GM23338 (cell line): ENCODE measurements around the gene SNX17.

Experiments used
- CREB1 ChIP-seq: fragments of 250-450 bp; sonication (Bioruptor Pico); IDR thresholded peaks from 2 replicates; pipeline ENCODE4 v1.5.0; 2020; ENCODE audit warnings: low read depth, mild to moderate bottlenecking, moderate library complexity
- EZH2 ChIP-seq: fragments of 200-600 bp; sonication (generic); IDR thresholded peaks from one replicate; pipeline ENCODE4 v1.8.0; 2017; ENCODE audit warnings: antibody characterized with exemption, mild to moderate bottlenecking, low read depth; ENCODE audit not compliant: unreplicated experiment
- EZH2phosphoT487 ChIP-seq: fragments of 200-600 bp; sonication (generic); IDR thresholded peaks from one replicate; pipeline ENCODE4 v1.8.1; 2018; ENCODE audit warnings: antibody characterized with exemption; ENCODE audit not compliant: unreplicated experiment
- JUNB ChIP-seq: IDR thresholded peaks from one replicate; pipeline ENCODE4 v1.6.1; 2016; ENCODE audit warnings: antibody characterized with exemption; ENCODE audit not compliant: unreplicated experiment
- NANOG ChIP-seq: IDR thresholded peaks from 2 replicates; pipeline ENCODE4 v1.6.1; 2016; ENCODE audit warnings: antibody characterized with exemption, borderline replicate concordance
- POLR2AphosphoS5 ChIP-seq: IDR thresholded peaks from 2 replicates; pipeline ENCODE4 v1.6.1; 2016; ENCODE audit warnings: antibody characterized with exemption, low read depth
- STAT1 ChIP-seq: IDR thresholded peaks from one replicate; pipeline ENCODE4 v1.6.1; 2016; ENCODE audit warnings: antibody characterized with exemption; ENCODE audit not compliant: unreplicated experiment
- ZNF114 ChIP-seq: fragments of 250-450 bp; sonication (Bioruptor Pico); IDR thresholded peaks from 2 replicates; pipeline ENCODE4 v1.5.0; 2020; ENCODE audit warnings: mild to moderate bottlenecking, moderate library complexity
- TF ChIP-seq, protein P1 (sequence below), 2 experiments: fragments of 200-600 bp in 1 of 2; sonication (generic) in 1 of 2; conservative IDR thresholded peaks; 2 replicates each; pipeline versions ENCODE4 v1.5.1 to v1.6.1; 2016 to 2017; ENCODE audit warnings: antibody characterized with exemption in 2 of 2, low read depth in 2 of 2, mild to moderate bottlenecking in 2 of 2, moderate library complexity in 1 of 2
- TF ChIP-seq, protein P2 (sequence below): IDR thresholded peaks from one replicate; pipeline ENCODE4 v1.6.1; 2018; ENCODE audit warnings: antibody characterized with exemption; ENCODE audit not compliant: unreplicated experiment
- TF ChIP-seq, protein P3 (sequence below): IDR thresholded peaks from 2 replicates; pipeline ENCODE4 v1.6.1; 2016; ENCODE audit warnings: antibody characterized with exemption
- TF ChIP-seq, protein P4 (sequence below): fragments of 250-450 bp; sonication (Bioruptor Pico); IDR thresholded peaks from 2 replicates; pipeline ENCODE4 v1.5.0; 2020; ENCODE audit warnings: mild to moderate bottlenecking, moderate library complexity

DNA sequence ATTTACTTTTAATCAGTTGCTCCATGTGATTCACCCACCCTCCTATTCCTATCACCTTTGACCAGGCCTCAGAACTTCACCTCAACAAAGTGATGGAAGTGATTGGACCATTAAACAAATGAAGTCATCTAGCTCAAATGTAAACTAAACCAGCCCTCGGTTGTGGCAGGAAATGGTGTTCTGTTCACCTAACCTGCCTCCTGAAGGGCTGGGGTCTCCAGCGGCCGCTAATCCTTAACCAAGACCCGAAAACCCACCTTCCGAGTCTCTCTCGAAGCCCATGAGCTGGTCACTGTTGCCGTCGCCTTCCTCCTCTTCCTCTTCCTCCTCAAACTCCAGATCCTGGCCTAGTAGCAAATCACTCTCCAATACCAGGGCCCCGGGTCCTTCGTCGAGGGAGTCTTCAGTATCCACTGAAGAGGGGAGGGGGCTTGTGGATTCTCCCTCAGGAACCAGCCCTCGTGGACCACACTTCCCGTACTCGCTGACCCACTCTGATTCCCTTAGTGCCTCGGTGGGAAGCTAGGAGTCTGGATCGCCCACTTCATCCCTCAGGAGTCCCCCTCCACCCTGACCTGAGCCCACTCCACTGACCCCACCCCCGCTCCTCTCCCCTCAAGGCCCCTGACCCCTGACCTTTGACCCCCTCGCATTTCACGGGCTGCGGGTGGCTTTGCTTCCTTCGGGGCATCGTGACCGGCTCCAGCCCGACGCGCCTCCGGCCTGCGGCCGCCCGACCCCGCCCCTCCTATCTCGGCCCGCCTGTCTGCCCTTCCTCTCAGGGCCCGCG lies 9.6 kb downstream of the SNX17 start:
- TF ChIP-seq, protein P1, sequence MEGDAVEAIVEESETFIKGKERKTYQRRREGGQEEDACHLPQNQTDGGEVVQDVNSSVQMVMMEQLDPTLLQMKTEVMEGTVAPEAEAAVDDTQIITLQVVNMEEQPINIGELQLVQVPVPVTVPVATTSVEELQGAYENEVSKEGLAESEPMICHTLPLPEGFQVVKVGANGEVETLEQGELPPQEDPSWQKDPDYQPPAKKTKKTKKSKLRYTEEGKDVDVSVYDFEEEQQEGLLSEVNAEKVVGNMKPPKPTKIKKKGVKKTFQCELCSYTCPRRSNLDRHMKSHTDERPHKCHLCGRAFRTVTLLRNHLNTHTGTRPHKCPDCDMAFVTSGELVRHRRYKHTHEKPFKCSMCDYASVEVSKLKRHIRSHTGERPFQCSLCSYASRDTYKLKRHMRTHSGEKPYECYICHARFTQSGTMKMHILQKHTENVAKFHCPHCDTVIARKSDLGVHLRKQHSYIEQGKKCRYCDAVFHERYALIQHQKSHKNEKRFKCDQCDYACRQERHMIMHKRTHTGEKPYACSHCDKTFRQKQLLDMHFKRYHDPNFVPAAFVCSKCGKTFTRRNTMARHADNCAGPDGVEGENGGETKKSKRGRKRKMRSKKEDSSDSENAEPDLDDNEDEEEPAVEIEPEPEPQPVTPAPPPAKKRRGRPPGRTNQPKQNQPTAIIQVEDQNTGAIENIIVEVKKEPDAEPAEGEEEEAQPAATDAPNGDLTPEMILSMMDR (conservative IDR thresholded peaks at IDR 0.05; ENCODE audit: low read depth in 2 of 2) = no peak
- TF ChIP-seq EZH2 (no peak), CREB1 (no peak), NANOG (no peak), EZH2phosphoT487 (no peak), ZNF114 (no peak), JUNB (no peak), POLR2AphosphoS5 (no peak), STAT1 (no peak)
- TF ChIP-seq, protein P2, sequence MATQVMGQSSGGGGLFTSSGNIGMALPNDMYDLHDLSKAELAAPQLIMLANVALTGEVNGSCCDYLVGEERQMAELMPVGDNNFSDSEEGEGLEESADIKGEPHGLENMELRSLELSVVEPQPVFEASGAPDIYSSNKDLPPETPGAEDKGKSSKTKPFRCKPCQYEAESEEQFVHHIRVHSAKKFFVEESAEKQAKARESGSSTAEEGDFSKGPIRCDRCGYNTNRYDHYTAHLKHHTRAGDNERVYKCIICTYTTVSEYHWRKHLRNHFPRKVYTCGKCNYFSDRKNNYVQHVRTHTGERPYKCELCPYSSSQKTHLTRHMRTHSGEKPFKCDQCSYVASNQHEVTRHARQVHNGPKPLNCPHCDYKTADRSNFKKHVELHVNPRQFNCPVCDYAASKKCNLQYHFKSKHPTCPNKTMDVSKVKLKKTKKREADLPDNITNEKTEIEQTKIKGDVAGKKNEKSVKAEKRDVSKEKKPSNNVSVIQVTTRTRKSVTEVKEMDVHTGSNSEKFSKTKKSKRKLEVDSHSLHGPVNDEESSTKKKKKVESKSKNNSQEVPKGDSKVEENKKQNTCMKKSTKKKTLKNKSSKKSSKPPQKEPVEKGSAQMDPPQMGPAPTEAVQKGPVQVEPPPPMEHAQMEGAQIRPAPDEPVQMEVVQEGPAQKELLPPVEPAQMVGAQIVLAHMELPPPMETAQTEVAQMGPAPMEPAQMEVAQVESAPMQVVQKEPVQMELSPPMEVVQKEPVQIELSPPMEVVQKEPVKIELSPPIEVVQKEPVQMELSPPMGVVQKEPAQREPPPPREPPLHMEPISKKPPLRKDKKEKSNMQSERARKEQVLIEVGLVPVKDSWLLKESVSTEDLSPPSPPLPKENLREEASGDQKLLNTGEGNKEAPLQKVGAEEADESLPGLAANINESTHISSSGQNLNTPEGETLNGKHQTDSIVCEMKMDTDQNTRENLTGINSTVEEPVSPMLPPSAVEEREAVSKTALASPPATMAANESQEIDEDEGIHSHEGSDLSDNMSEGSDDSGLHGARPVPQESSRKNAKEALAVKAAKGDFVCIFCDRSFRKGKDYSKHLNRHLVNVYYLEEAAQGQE = no peak
- TF ChIP-seq, protein P3, sequence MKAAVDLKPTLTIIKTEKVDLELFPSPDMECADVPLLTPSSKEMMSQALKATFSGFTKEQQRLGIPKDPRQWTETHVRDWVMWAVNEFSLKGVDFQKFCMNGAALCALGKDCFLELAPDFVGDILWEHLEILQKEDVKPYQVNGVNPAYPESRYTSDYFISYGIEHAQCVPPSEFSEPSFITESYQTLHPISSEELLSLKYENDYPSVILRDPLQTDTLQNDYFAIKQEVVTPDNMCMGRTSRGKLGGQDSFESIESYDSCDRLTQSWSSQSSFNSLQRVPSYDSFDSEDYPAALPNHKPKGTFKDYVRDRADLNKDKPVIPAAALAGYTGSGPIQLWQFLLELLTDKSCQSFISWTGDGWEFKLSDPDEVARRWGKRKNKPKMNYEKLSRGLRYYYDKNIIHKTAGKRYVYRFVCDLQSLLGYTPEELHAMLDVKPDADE = no peak
- TF ChIP-seq, protein P4, sequence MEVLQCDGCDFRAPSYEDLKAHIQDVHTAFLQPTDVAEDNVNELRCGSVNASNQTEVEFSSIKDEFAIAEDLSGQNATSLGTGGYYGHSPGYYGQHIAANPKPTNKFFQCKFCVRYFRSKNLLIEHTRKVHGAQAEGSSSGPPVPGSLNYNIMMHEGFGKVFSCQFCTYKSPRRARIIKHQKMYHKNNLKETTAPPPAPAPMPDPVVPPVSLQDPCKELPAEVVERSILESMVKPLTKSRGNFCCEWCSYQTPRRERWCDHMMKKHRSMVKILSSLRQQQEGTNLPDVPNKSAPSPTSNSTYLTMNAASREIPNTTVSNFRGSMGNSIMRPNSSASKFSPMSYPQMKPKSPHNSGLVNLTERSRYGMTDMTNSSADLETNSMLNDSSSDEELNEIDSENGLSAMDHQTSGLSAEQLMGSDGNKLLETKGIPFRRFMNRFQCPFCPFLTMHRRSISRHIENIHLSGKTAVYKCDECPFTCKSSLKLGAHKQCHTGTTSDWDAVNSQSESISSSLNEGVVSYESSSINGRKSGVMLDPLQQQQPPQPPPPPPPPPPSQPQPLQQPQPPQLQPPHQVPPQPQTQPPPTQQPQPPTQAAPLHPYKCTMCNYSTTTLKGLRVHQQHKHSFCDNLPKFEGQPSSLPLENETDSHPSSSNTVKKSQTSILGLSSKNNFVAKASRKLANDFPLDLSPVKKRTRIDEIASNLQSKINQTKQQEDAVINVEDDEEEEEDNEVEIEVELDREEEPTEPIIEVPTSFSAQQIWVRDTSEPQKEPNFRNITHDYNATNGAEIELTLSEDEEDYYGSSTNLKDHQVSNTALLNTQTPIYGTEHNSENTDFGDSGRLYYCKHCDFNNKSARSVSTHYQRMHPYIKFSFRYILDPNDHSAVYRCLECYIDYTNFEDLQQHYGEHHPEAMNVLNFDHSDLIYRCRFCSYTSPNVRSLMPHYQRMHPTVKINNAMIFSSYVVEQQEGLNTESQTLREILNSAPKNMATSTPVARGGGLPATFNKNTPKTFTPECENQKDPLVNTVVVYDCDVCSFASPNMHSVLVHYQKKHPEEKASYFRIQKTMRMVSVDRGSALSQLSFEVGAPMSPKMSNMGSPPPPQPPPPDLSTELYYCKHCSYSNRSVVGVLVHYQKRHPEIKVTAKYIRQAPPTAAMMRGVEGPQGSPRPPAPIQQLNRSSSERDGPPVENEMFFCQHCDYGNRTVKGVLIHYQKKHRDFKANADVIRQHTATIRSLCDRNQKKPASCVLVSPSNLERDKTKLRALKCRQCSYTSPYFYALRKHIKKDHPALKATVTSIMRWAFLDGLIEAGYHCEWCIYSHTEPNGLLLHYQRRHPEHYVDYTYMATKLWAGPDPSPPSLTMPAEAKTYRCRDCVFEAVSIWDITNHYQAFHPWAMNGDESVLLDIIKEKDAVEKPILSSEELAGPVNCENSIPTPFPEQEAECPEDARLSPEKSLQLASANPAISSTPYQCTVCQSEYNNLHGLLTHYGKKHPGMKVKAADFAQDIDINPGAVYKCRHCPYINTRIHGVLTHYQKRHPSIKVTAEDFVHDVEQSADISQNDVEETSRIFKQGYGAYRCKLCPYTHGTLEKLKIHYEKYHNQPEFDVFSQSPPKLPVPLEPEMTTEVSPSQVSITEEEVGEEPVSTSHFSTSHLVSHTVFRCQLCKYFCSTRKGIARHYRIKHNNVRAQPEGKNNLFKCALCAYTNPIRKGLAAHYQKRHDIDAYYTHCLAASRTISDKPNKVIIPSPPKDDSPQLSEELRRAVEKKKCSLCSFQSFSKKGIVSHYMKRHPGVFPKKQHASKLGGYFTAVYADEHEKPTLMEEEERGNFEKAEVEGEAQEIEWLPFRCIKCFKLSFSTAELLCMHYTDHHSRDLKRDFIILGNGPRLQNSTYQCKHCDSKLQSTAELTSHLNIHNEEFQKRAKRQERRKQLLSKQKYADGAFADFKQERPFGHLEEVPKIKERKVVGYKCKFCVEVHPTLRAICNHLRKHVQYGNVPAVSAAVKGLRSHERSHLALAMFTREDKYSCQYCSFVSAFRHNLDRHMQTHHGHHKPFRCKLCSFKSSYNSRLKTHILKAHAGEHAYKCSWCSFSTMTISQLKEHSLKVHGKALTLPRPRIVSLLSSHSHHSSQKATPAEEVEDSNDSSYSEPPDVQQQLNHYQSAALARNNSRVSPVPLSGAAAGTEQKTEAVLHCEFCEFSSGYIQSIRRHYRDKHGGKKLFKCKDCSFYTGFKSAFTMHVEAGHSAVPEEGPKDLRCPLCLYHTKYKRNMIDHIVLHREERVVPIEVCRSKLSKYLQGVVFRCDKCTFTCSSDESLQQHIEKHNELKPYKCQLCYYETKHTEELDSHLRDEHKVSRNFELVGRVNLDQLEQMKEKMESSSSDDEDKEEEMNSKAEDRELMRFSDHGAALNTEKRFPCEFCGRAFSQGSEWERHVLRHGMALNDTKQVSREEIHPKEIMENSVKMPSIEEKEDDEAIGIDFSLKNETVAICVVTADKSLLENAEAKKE (CRISPR knock-in tag) = no peak
